ENCODE measurements around the gene SIGLEC6.

SIGLEC6 gene

GRCh38 chr19:51565583-51565982 is 34.1 kb upstream of the SIGLEC6 start:
- Histone ChIP-seq H3K36me3 (ENCODE audit: insufficient read depth, low read length) (no peaks in the 10 kb centered on the region), H3K27me3 (ENCODE audit: insufficient read depth, low read length) (peaks cover 39% of the 10 kb centered on the region), H3K4me1 (ENCODE audit: control insufficient read depth, insufficient read depth, low read length, unreplicated experiment) (no peaks in the 10 kb centered on the region), H3K27ac (ENCODE audit: low read depth, low read length) (no peak overlapping the region), H3K4me3 (ENCODE audit: low read depth, low read length) (no peak overlapping the region), H2AFZ (ENCODE audit: low read length, unreplicated experiment) (no peak overlapping the region), H3K79me2 (ENCODE audit: control insufficient read depth, insufficient read depth, low read length, unreplicated experiment) (no peaks in the 10 kb centered on the region)

GRCh38 chr19:51564791-51565190 is 33.3 kb upstream of the SIGLEC6 start:
- Histone ChIP-seq H3K27me3 (ENCODE audit: insufficient read depth, low read length) (peaks cover 38% of the 10 kb centered on the region), H3K27ac (ENCODE audit: low read depth, low read length) (no peak overlapping the region), H2AFZ (ENCODE audit: low read length, unreplicated experiment) (no peak overlapping the region), H3K4me3 (ENCODE audit: low read depth, low read length) (no peak overlapping the region), H3K4me1 (ENCODE audit: control insufficient read depth, insufficient read depth, low read length, unreplicated experiment) (no peaks in the 10 kb centered on the region), H3K36me3 (ENCODE audit: insufficient read depth, low read length) (no peaks in the 10 kb centered on the region), H3K79me2 (ENCODE audit: control insufficient read depth, insufficient read depth, low read length, unreplicated experiment) (no peaks in the 10 kb centered on the region)

- no peaks in the 10 kb centered on the region for H3K36me3 ChIP-seq (ENCODE audit: insufficient read depth, low read length)
- no peak overlapping the region for H3K4me3 ChIP-seq (ENCODE audit: low read depth, low read length)
- peaks cover 15% of the 10 kb centered on the region for H3K27me3 ChIP-seq (ENCODE audit: insufficient read depth, low read length)
Observed at GRCh38 chr19:51560339-51560738, 28.9 kb upstream of the SIGLEC6 start.

GRCh38 chr19:51559240-51559639 is 27.8 kb upstream of the SIGLEC6 start:
- no peak overlapping the region for H3K27ac ChIP-seq (ENCODE audit: low read depth, low read length)
- no peak overlapping the region for H2AFZ ChIP-seq (ENCODE audit: low read length, unreplicated experiment)
- no peaks in the 10 kb centered on the region for H3K79me2 ChIP-seq (ENCODE audit: control insufficient read depth, insufficient read depth, low read length, unreplicated experiment)
- no peak overlapping the region for H3K4me3 ChIP-seq (ENCODE audit: low read depth, low read length)
- peaks cover 15% of the 10 kb centered on the region for H3K27me3 ChIP-seq (ENCODE audit: insufficient read depth, low read length)
- H3K36me3 ChIP-seq (ENCODE audit: insufficient read depth, low read length) = no peaks in the 10 kb centered on the region
- no peaks in the 10 kb centered on the region for H3K4me1 ChIP-seq (ENCODE audit: control insufficient read depth, insufficient read depth, low read length, unreplicated experiment)

More at GRCh38 chr19:51560339-51560738, 28.9 kb upstream of the SIGLEC6 start:
- H3K27ac ChIP-seq (ENCODE audit: low read depth, low read length) = no peak overlapping the region
- H3K4me1 ChIP-seq (ENCODE audit: control insufficient read depth, insufficient read depth, low read length, unreplicated experiment) = no peaks in the 10 kb centered on the region
- no peak overlapping the region for H2AFZ ChIP-seq (ENCODE audit: low read length, unreplicated experiment)
- H3K79me2 ChIP-seq (ENCODE audit: control insufficient read depth, insufficient read depth, low read length, unreplicated experiment) = no peaks in the 10 kb centered on the region

GRCh38 chr19:51552996-51553725 is 21.7 kb upstream of the SIGLEC6 start:
- H3K79me2 ChIP-seq (ENCODE audit: control insufficient read depth, insufficient read depth, low read length, unreplicated experiment) = no peaks in the 10 kb centered on the region
- no peak overlapping the region for H3K4me3 ChIP-seq (ENCODE audit: low read depth, low read length)
- H3K4me1 ChIP-seq (ENCODE audit: control insufficient read depth, insufficient read depth, low read length, unreplicated experiment) = no peaks in the 10 kb centered on the region
- H3K27ac ChIP-seq (ENCODE audit: low read depth, low read length) = no peak overlapping the region
- no peak overlapping the region for H2AFZ ChIP-seq (ENCODE audit: low read length, unreplicated experiment)
- 0 out of 2 replicates have a peak, but pooled peaks cover 12% of the 10 kb centered on the region for H3K27me3 ChIP-seq (ENCODE audit: insufficient read depth, low read length)
- no peaks in the 10 kb centered on the region for H3K36me3 ChIP-seq (ENCODE audit: insufficient read depth, low read length)

GRCh38 chr19:51552608-51552995 is 21.1 kb upstream of the SIGLEC6 start:
- no peak overlapping the region for H2AFZ ChIP-seq (ENCODE audit: low read length, unreplicated experiment)
- no peak overlapping the region for H3K27ac ChIP-seq (ENCODE audit: low read depth, low read length)
- H3K27me3 ChIP-seq (ENCODE audit: insufficient read depth, low read length) = 0 out of 2 replicates have a peak, but pooled peaks cover 12% of the 10 kb centered on the region
- H3K4me1 ChIP-seq (ENCODE audit: control insufficient read depth, insufficient read depth, low read length, unreplicated experiment) = no peaks in the 10 kb centered on the region
- H3K79me2 ChIP-seq (ENCODE audit: control insufficient read depth, insufficient read depth, low read length, unreplicated experiment) = no peaks in the 10 kb centered on the region
- H3K4me3 ChIP-seq (ENCODE audit: low read depth, low read length) = no peak overlapping the region
- no peaks in the 10 kb centered on the region for H3K36me3 ChIP-seq (ENCODE audit: insufficient read depth, low read length)

GRCh38 chr19:51551673-51552432 is 20.4 kb upstream of the SIGLEC6 start:
- H3K36me3 ChIP-seq (ENCODE audit: insufficient read depth, low read length) = no peaks in the 10 kb centered on the region
- H3K4me1 ChIP-seq (ENCODE audit: control insufficient read depth, insufficient read depth, low read length, unreplicated experiment) = peaks cover 5% of the 10 kb centered on the region
- no peak overlapping the region for H3K27ac ChIP-seq (ENCODE audit: low read depth, low read length)
- 0 out of 2 replicates have a peak, but pooled peaks cover 16% of the 10 kb centered on the region for H3K27me3 ChIP-seq (ENCODE audit: insufficient read depth, low read length)
- no peak overlapping the region for H3K4me3 ChIP-seq (ENCODE audit: low read depth, low read length)
- no peaks in the 10 kb centered on the region for H3K79me2 ChIP-seq (ENCODE audit: control insufficient read depth, insufficient read depth, low read length, unreplicated experiment)
- no peak overlapping the region for H2AFZ ChIP-seq (ENCODE audit: low read length, unreplicated experiment)

GRCh38 chr19:51550848-51551672 is 19.6 kb upstream of the SIGLEC6 start:
- H3K36me3 ChIP-seq (ENCODE audit: insufficient read depth, low read length) = no peaks in the 10 kb centered on the region
- no peaks in the 10 kb centered on the region for H3K79me2 ChIP-seq (ENCODE audit: control insufficient read depth, insufficient read depth, low read length, unreplicated experiment)
- H2AFZ ChIP-seq (ENCODE audit: low read length, unreplicated experiment) = no peak overlapping the region
- no peak overlapping the region for H3K27ac ChIP-seq (ENCODE audit: low read depth, low read length)
- H3K4me1 ChIP-seq (ENCODE audit: control insufficient read depth, insufficient read depth, low read length, unreplicated experiment) = peaks cover 5% of the 10 kb centered on the region
- H3K4me3 ChIP-seq (ENCODE audit: low read depth, low read length) = no peak overlapping the region
- H3K27me3 ChIP-seq (ENCODE audit: insufficient read depth, low read length) = 0 out of 2 replicates have a peak, but pooled peaks cover 11% of the 10 kb centered on the region

GRCh38 chr19:51549533-51550324 is 18.3 kb upstream of the SIGLEC6 start:
- Histone ChIP-seq H3K27ac (ENCODE audit: low read depth, low read length) (no peak overlapping the region), H3K79me2 (ENCODE audit: control insufficient read depth, insufficient read depth, low read length, unreplicated experiment) (no peaks in the 10 kb centered on the region), H3K36me3 (ENCODE audit: insufficient read depth, low read length) (no peaks in the 10 kb centered on the region)

GRCh38 chr19:51548891-51549305 is 17.4 kb upstream of the SIGLEC6 start:
- no peaks in the 10 kb centered on the region for H3K36me3 ChIP-seq (ENCODE audit: insufficient read depth, low read length)
- peaks cover 5% of the 10 kb centered on the region for H3K4me1 ChIP-seq (ENCODE audit: control insufficient read depth, insufficient read depth, low read length, unreplicated experiment)
- no peak overlapping the region for H3K27ac ChIP-seq (ENCODE audit: low read depth, low read length)
- H3K4me3 ChIP-seq (ENCODE audit: low read depth, low read length) = no peak overlapping the region
- H3K79me2 ChIP-seq (ENCODE audit: control insufficient read depth, insufficient read depth, low read length, unreplicated experiment) = no peaks in the 10 kb centered on the region
- 0 out of 2 replicates have a peak, but pooled peaks cover 9% of the 10 kb centered on the region for H3K27me3 ChIP-seq (ENCODE audit: insufficient read depth, low read length)
- H2AFZ ChIP-seq (ENCODE audit: low read length, unreplicated experiment) = no peak overlapping the region

More at GRCh38 chr19:51549533-51550324, 18.3 kb upstream of the SIGLEC6 start:
- Histone ChIP-seq H2AFZ (ENCODE audit: low read length, unreplicated experiment) (no peak overlapping the region), H3K4me1 (ENCODE audit: control insufficient read depth, insufficient read depth, low read length, unreplicated experiment) (peaks cover 5% of the 10 kb centered on the region), H3K4me3 (ENCODE audit: low read depth, low read length) (no peak overlapping the region), H3K27me3 (ENCODE audit: insufficient read depth, low read length) (0 out of 2 replicates have a peak, but pooled peaks cover 6% of the 10 kb centered on the region)

Measured in ACC112 (cell line).